ENCODE data around the gene RB1.
"Not testable (repeated sequence)": the region's sequence is repeated elsewhere in the genome, so short reads cannot be mapped to it uniquely, and the experiment has no call there.

RB1 gene

GRCh38 chr13:48297131-48297786 is 6.3 kb upstream of the RB1 start:
- DNase-seq (ENCODE audit: low read depth in 2 of 2) = no peak

- DNase-seq (ENCODE audit: low read depth in 2 of 2) = no peak
Measured at GRCh38 chr13:48299591-48299990, 4.0 kb upstream of the RB1 start.

- DNase-seq (ENCODE audit: low read depth in 2 of 2) = no peak
Measured at GRCh38 chr13:48302871-48303358, 636 bp upstream of the RB1 start.

GRCh38 chr13:48304143-48304876 is 759 bp downstream of the RB1 start:
- DNase-seq (ENCODE audit: low read depth in 2 of 2) = no peak

- no peak for DNase-seq (ENCODE audit: low read depth in 2 of 2)
Measured at GRCh38 chr13:48311223-48311622, 7.7 kb downstream of the RB1 start.

GRCh38 chr13:48315969-48316650 is 12.6 kb downstream of the RB1 start:
- no peak for DNase-seq (ENCODE audit: low read depth in 2 of 2)

GRCh38 chr13:48316826-48317510 is 13.4 kb downstream of the RB1 start:
- no peak for DNase-seq (ENCODE audit: low read depth in 2 of 2)

GRCh38 chr13:48317511-48318376 is 14.2 kb downstream of the RB1 start:
- DNase-seq (ENCODE audit: low read depth in 2 of 2) = no peak

GRCh38 chr13:48318377-48318811 is 14.8 kb downstream of the RB1 start:
- DNase-seq (ENCODE audit: low read depth in 2 of 2) = no peak

- no peak for DNase-seq (ENCODE audit: low read depth in 2 of 2)
Measured at GRCh38 chr13:48318821-48319511, 15.4 kb downstream of the RB1 start.

GRCh38 chr13:48319531-48320398 is 16.2 kb downstream of the RB1 start:
- no peak for DNase-seq (ENCODE audit: low read depth in 2 of 2)

GRCh38 chr13:48320399-48320790 is 16.8 kb downstream of the RB1 start:
- DNase-seq (ENCODE audit: low read depth in 2 of 2) = no peak

GRCh38 chr13:48320891-48321510 is 17.4 kb downstream of the RB1 start:
- no peak for DNase-seq (ENCODE audit: low read depth in 2 of 2)

GRCh38 chr13:48322294-48322693 is 18.7 kb downstream of the RB1 start:
- no peak for DNase-seq (ENCODE audit: low read depth in 2 of 2)

GRCh38 chr13:48333976-48334375 is 30.4 kb downstream of the RB1 start:
- DNase-seq (ENCODE audit: low read depth in 2 of 2) = no peak

- no peak for DNase-seq (ENCODE audit: low read depth in 2 of 2)
Measured at GRCh38 chr13:48334534-48335127, 31.1 kb downstream of the RB1 start.

- DNase-seq (ENCODE audit: low read depth in 2 of 2) = not testable (repeated sequence)
Measured at GRCh38 chr13:48339198-48339597, 35.6 kb downstream of the RB1 start.

- no peak for DNase-seq (ENCODE audit: low read depth in 2 of 2)
Measured at GRCh38 chr13:48344264-48344663, 40.7 kb downstream of the RB1 start.

GRCh38 chr13:48346583-48346982 is 43.0 kb downstream of the RB1 start:
- DNase-seq (ENCODE audit: low read depth in 2 of 2) = no peak
